HG02943 (cell line): ENCODE results near the gene MAGI3.

ENCODE experiments used
- ATAC-seq: cut with Tn5 transposase; IDR thresholded peaks from one replicate; pipeline ENCODE4 v1.9.1; 2021; ENCODE audit warnings: mild to moderate bottlenecking, low read depth, moderate library complexity; ENCODE audit not compliant: unreplicated experiment

MAGI3 gene

GRCh38 chr1:113630340-113631327 lies 240.3 kb downstream of the MAGI3 start:
- ATAC-seq, result no peak

- ATAC-seq, result no peak
Observed at GRCh38 chr1:113641396-113641795, 251.1 kb downstream of the MAGI3 start.

GRCh38 chr1:113647164-113647563 lies 256.8 kb downstream of the MAGI3 start:
- ATAC-seq, result no peak

GRCh38 chr1:113648478-113648877 lies 258.2 kb downstream of the MAGI3 start:
- no peak for ATAC-seq

GRCh38 chr1:113652771-113653170 lies 262.5 kb downstream of the MAGI3 start:
- ATAC-seq, result no peak

GRCh38 chr1:113653741-113654140 lies 263.4 kb downstream of the MAGI3 start:
- ATAC-seq, result no peak

GRCh38 chr1:113654883-113655282 lies 264.6 kb downstream of the MAGI3 start:
- no peak for ATAC-seq

GRCh38 chr1:113657126-113657525 lies 266.8 kb downstream of the MAGI3 start:
- no peak for ATAC-seq

- ATAC-seq, result no peak
Observed at GRCh38 chr1:113657556-113658063, 267.3 kb downstream of the MAGI3 start.

- no peak for ATAC-seq
Observed at GRCh38 chr1:113659035-113659434, 268.7 kb downstream of the MAGI3 start.

- no peak for ATAC-seq
Observed at GRCh38 chr1:113659556-113659955, 269.2 kb downstream of the MAGI3 start.

GRCh38 chr1:113660088-113660487 lies 269.8 kb downstream of the MAGI3 start:
- ATAC-seq, result no peak

GRCh38 chr1:113662101-113662500 lies 271.8 kb downstream of the MAGI3 start:
- ATAC-seq, result no peak

- no peak for ATAC-seq
Observed at GRCh38 chr1:113663165-113663951, 273.0 kb downstream of the MAGI3 start.

- no peak for ATAC-seq
Observed at GRCh38 chr1:113665071-113665470, 274.8 kb downstream of the MAGI3 start.

GRCh38 chr1:113666126-113666525 lies 275.8 kb downstream of the MAGI3 start:
- no peak for ATAC-seq

- ATAC-seq, result no peak
Observed at GRCh38 chr1:113669988-113670387, 279.7 kb downstream of the MAGI3 start.

GRCh38 chr1:113670650-113671049 lies 280.3 kb downstream of the MAGI3 start:
- ATAC-seq, result no peak

- ATAC-seq, result no peak
Observed at GRCh38 chr1:113672491-113672890, 282.2 kb downstream of the MAGI3 start.

GRCh38 chr1:113674591-113674990 lies 284.3 kb downstream of the MAGI3 start:
- ATAC-seq, result no peak

- ATAC-seq, result no peak
Observed at GRCh38 chr1:113675302-113675701, 285.0 kb downstream of the MAGI3 start.
